Lung microvascular endothelial cell (primary cell): ENCODE results near the gene SPTSSB. TPM values are rescaled to one million over a fixed set of nuclear protein-coding genes. Genes with fewer than 3 reads are reported as not detected.
A peak's percentile ranks its signal among the peaks of the same experiment; 100 is the strongest.

Experiments used
- DNase-seq, 2 donors: peaks; one replicate each; pipeline versions ENCODE4 v3.0.0 to v3.0.0-alpha.2; 2010; ENCODE audit warnings: low read depth in 2 of 2
- total RNA-seq: library from RNA; depleted of rRNA; stranded (reverse); fragments of >200 nt; gene quantifications from 2 replicates; pipeline ENCODE4 v1.2.1, GENCODE V29; 2014

Gene SPTSSB
- not detected in 2 replicates for total RNA-seq

GRCh38 chr3:161371441-161372320, at the start of gene SPTSSB:
Gene SPTSSB (minus strand): TSS chr3:161371517. CDS start chr3:161346323, 25,194 bp downstream.
- DNase-seq = peak; percentile 2 to 7

- peak; percentile 38 to 58 for DNase-seq
Observed at GRCh38 chr3:161420746-161421145, 49.4 kb upstream of the SPTSSB start.

GRCh38 chr3:161419555-161420333, 48.4 kb upstream of the SPTSSB start:
- DNase-seq = no peak

GRCh38 chr3:161415506-161416231, 44.4 kb upstream of the SPTSSB start:
- DNase-seq = peak; percentile 81 to 93

GRCh38 chr3:161414907-161415306, 43.6 kb upstream of the SPTSSB start:
- no peak for DNase-seq

GRCh38 chr3:161413855-161414210, 42.5 kb upstream of the SPTSSB start:
- DNase-seq = no peak

- peak; percentile 30 to 44 for DNase-seq
Observed at GRCh38 chr3:161413127-161413854, 42.0 kb upstream of the SPTSSB start.

GRCh38 chr3:161412123-161412522, 40.8 kb upstream of the SPTSSB start:
- no peak for DNase-seq

GRCh38 chr3:161409858-161410257, 38.5 kb upstream of the SPTSSB start:
- DNase-seq = peak in 1 of 2 donors; percentile 7

GRCh38 chr3:161409069-161409468, 37.8 kb upstream of the SPTSSB start:
- DNase-seq = peak; percentile 54 to 55

- DNase-seq = no peak
Observed at GRCh38 chr3:161406594-161407555, 35.6 kb upstream of the SPTSSB start.

GRCh38 chr3:161405836-161406235, 34.5 kb upstream of the SPTSSB start:
- no peak for DNase-seq

GRCh38 chr3:161405087-161405486, 33.8 kb upstream of the SPTSSB start:
- DNase-seq = no peak

GRCh38 chr3:161403251-161403650, 31.9 kb upstream of the SPTSSB start:
- peak in 1 of 2 donors; percentile 10 for DNase-seq

GRCh38 chr3:161401389-161401788, 30.1 kb upstream of the SPTSSB start:
- DNase-seq = no peak

GRCh38 chr3:161400650-161401049, 29.3 kb upstream of the SPTSSB start:
- no peak for DNase-seq

- no peak for DNase-seq
Observed at GRCh38 chr3:161395115-161396012, 24.0 kb upstream of the SPTSSB start.

GRCh38 chr3:161393803-161394202, 22.5 kb upstream of the SPTSSB start:
- DNase-seq = no peak

- DNase-seq = no peak
Observed at GRCh38 chr3:161393310-161393709, 22.0 kb upstream of the SPTSSB start.
